Lower lobe of right lung (tissue), 2 donors: ENCODE results near the gene SHROOM1. TPM values are rescaled to one million over a fixed set of nuclear protein-coding genes. Genes with fewer than 3 reads are reported as not detected.

Experiments
- ATAC-seq, 2 donors: fragments of 200-7000 bp; cut with Tn5 transposase; one replicate each; pipeline ENCODE4 v1.9.1; 2020 to 2022; ENCODE audit warnings: mild to moderate bottlenecking in 2 of 2, moderate library complexity in 2 of 2
- DNase-seq: peaks from one replicate; pipeline ENCODE4 v3.0.0-alpha.2; 2020
- H3K27ac ChIP-seq: fragments of 200-600 bp; one replicate; pipeline ENCODE4 v1.8.0; 2022
- H3K27me3 ChIP-seq: fragments of 200-600 bp; one replicate; pipeline ENCODE4 v1.8.0; 2022; ENCODE audit warnings: low read depth
- H3K36me3 ChIP-seq: fragments of 200-600 bp; one replicate; pipeline ENCODE4 v1.8.0; 2022; ENCODE audit warnings: mild to moderate bottlenecking
- H3K4me1 ChIP-seq: fragments of 200-600 bp; one replicate; pipeline ENCODE4 v1.8.0; 2022
- H3K4me3 ChIP-seq: fragments of 200-600 bp; one replicate; pipeline ENCODE4 v1.8.0; 2022; ENCODE audit warnings: mild to moderate bottlenecking
- H3K9me3 ChIP-seq: fragments of 200-600 bp; one replicate; pipeline ENCODE4 v1.8.0; 2022
- intact Hi-C: fragments of 100-400 bp; cut with DNase I; formaldehyde crosslinking; loops from one replicate; pipeline ENCODE4 v1.11.0; 2022
- total RNA-seq: library from RNA; stranded (reverse); fragmentation: NEBNext Ultra II Directional; extraction: Animal tissue kit (Norgen Biotek cat#: 25700); gene quantifications from one replicate; pipeline ENCODE4 v1.2.1, GENCODE V29; 2021
- TF ChIP-seq, protein P1 (sequence below): fragments of 200-600 bp; IDR thresholded peaks from one replicate; pipeline ENCODE4 v1.8.0; 2022; ENCODE audit warnings: antibody characterized with exemption, mild to moderate bottlenecking
- donor health status: DM: no; HTN: yes; CAD: no; lungs with severe emphysema.

SHROOM1 gene
- total RNA-seq, 1 donor from 2014 or later, result 17.3 TPM

DNA sequence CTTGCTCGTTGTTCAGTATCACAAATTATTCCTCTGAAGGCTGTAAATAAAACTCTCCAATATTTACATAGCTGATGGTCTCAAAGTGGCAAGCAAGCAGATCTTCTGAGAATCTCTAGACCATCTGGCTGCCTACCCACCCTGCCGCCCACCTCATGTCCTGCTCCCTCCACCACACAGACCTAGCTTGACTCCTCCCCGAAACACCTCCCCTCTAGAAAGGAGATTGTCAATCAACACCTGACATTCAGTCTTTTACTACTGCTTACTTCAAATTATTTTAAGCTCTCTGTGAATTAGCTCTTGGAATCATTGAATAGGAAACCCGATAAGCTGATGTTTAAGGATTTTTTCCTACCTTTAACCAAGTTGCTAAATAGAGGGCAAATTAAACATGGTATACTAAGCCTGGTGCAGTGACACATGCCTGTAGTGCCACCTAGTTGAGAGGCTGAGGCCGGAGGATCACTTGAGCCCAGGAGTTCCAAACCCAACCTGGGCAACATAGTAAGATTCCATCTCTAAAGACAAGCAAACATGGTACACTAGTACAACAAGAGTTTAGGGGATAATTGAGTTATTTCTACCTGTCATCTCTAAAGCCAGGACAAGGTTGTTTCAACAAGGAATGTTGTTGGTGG is 28.3 kb downstream of the SHROOM1 start:
- intact Hi-C loops, result no loop called here
- DNase-seq, result no peak
- H3K4me1 ChIP-seq, result no peaks in the 10 kb centered on the region
- no peaks in the 10 kb centered on the region for H3K36me3 ChIP-seq
- no peak for ATAC-seq
- no peak overlapping the region for H3K27ac ChIP-seq
- peaks cover 10% of the 10 kb centered on the region for H3K27me3 ChIP-seq
- no peaks in the 10 kb centered on the region for H3K9me3 ChIP-seq
- no peak overlapping the region for H3K4me3 ChIP-seq
- TF ChIP-seq, protein P1, sequence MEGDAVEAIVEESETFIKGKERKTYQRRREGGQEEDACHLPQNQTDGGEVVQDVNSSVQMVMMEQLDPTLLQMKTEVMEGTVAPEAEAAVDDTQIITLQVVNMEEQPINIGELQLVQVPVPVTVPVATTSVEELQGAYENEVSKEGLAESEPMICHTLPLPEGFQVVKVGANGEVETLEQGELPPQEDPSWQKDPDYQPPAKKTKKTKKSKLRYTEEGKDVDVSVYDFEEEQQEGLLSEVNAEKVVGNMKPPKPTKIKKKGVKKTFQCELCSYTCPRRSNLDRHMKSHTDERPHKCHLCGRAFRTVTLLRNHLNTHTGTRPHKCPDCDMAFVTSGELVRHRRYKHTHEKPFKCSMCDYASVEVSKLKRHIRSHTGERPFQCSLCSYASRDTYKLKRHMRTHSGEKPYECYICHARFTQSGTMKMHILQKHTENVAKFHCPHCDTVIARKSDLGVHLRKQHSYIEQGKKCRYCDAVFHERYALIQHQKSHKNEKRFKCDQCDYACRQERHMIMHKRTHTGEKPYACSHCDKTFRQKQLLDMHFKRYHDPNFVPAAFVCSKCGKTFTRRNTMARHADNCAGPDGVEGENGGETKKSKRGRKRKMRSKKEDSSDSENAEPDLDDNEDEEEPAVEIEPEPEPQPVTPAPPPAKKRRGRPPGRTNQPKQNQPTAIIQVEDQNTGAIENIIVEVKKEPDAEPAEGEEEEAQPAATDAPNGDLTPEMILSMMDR, result no peak

DNA sequence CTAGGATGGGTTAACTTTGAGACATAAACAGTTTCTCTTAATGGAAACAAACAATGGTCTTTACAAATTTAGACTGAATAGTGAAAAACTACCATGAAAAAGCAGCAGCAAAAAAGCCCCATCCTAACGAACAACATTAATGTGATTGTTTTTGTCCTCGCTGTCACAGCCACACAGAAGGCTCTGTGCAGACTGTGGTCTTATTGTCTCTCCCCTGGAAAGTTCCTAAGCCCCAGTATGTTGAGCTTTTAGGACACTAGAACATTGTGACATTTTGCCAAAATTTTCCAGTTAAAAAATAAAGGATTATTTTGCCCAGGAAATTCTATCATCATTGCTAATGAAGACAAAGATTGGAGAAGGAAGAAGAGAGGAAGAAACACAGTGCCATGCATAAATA is 29.9 kb downstream of the SHROOM1 start:
- Histone ChIP-seq H3K4me1 (no peaks in the 10 kb centered on the region), H3K36me3 (no peaks in the 10 kb centered on the region), H3K9me3 (no peaks in the 10 kb centered on the region), H3K27ac (no peak overlapping the region), H3K27me3 (peaks cover 3% of the 10 kb centered on the region), H3K4me3 (no peak overlapping the region)
- ATAC-seq (no peak), DNase-seq (no peak)
- TF ChIP-seq, protein P1, result no peak
- intact Hi-C loops, result no loop called here

DNA sequence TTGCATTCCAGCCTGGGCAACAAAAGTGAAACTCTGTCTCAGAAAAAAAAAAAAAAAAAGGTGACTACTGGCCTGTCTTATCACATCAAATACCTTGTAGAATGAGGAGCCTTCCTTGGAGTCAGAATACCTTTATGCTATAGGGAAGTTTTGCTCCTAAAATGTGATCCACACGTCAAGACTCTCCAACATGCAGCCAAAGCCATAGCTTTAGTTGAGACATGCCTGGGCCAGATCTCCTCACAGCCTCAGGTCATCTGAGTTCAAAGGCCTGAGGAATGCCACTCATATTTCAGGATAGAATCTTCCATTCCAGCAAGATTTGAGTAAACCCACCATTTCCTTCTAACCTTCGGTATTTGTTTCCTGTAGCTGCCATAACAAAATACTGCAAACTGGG is 31.1 kb downstream of the SHROOM1 start:
- no peak overlapping the region for H3K4me3 ChIP-seq
- no peak for ATAC-seq
- intact Hi-C loops, result no loop called here
- no peaks in the 10 kb centered on the region for H3K9me3 ChIP-seq
- no peak for DNase-seq
- H3K4me1 ChIP-seq, result no peaks in the 10 kb centered on the region
- no peaks in the 10 kb centered on the region for H3K36me3 ChIP-seq
- TF ChIP-seq, protein P1, result no peak
- H3K27ac ChIP-seq, result no peak overlapping the region
- H3K27me3 ChIP-seq, result peaks cover 3% of the 10 kb centered on the region

DNA sequence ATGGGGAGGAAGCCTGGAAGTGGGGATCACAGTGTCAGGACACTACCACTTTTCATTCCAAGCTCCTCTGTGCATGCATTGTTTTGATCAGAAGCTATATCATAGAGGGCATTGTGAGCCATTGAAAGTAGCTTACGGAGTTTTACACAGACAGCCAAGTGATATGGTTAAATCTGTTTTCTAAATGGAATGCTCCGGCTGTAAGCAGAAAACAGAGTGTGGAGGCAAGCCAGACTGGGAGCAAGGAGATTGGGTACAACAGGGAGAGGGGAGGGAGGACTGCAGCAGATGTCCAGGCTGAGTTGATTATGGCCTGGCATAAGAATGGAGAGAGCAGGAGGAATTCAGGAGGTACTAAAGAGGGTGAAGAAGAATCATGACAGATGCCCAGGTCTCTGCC is 32.8 kb downstream of the SHROOM1 start:
- Histone ChIP-seq H3K9me3 (no peaks in the 10 kb centered on the region), H3K27ac (no peak overlapping the region), H3K4me3 (no peak overlapping the region), H3K36me3 (no peaks in the 10 kb centered on the region), H3K4me1 (no peaks in the 10 kb centered on the region), H3K27me3 (peaks cover 3% of the 10 kb centered on the region)
- TF ChIP-seq, protein P1, result no peak
- DNase-seq, result no peak
- intact Hi-C loops, result no loop called here
- ATAC-seq, result no peak

DNA sequence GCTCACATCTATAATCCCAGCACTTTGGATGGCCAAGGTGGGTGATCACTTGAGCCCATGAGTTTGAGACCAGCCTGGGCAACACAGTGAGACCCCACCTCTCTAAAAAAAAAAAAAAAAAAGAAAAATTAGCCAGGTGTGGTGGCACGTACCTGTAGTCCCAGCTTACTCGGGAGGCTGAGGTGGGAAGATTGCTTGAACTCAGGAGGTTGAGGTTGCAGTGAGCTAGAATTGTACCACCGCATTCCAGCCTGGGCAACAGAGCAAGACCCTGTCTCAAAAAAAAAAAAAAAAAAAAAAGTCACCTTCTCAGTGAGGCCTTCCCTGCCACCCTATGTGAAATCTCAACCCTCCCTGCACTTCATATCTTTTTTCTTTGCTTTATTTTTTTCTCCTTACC is 39.4 kb downstream of the SHROOM1 start:
- intact Hi-C loops, result no loop called here
- DNase-seq (no peak), ATAC-seq (no peak)
- Histone ChIP-seq H3K4me3 (no peak overlapping the region), H3K9me3 (no peaks in the 10 kb centered on the region), H3K36me3 (no peaks in the 10 kb centered on the region), H3K4me1 (no peaks in the 10 kb centered on the region), H3K27ac (no peak overlapping the region), H3K27me3 (no peaks in the 10 kb centered on the region)
- TF ChIP-seq, protein P1, result no peak
